ENCODE results near the gene YTHDF1. TPM values are rescaled to one million over a fixed set of nuclear protein-coding genes. Genes with fewer than 3 reads are reported as not detected.

The YTHDF1 gene
- total and polyA plus RNA-seq, 2 donors (not counting 1 experiment from before 2014, with no cell fraction given): 25.3 to 40.5 TPM

- no peaks in the 10 kb centered on the region for H3K27me3 ChIP-seq (replicated peaks in 1 of 4; ENCODE audit: control extremely low read depth in 1 of 4, control insufficient read depth in 3 of 4, insufficient read depth in 4 of 4, low read length in 3 of 4)
- H3K9ac ChIP-seq (ENCODE audit: low read length): no peak overlapping the region
- ChIA-PET CTCF (interaction anchor here (0.7 to 3.0 kb wide), 3 partner anchors 18 to 291 kb away, joined by 3 to 10 read pairs (median 4); no protein-coding TSS in a partner anchor), POLR2A (no interaction called here)
- no peak overlapping the region for H2AFZ ChIP-seq (ENCODE audit: insufficient read depth, low read depth, low read length, poor library complexity, severe bottlenecking)
- no peak for TF ChIP-seq EZH2 (IDR thresholded peaks at IDR 0.05; ENCODE audit: borderline replicate concordance, insufficient read depth, low read depth, low read length, poor library complexity, severe bottlenecking)
- TF ChIP-seq, protein P1, sequence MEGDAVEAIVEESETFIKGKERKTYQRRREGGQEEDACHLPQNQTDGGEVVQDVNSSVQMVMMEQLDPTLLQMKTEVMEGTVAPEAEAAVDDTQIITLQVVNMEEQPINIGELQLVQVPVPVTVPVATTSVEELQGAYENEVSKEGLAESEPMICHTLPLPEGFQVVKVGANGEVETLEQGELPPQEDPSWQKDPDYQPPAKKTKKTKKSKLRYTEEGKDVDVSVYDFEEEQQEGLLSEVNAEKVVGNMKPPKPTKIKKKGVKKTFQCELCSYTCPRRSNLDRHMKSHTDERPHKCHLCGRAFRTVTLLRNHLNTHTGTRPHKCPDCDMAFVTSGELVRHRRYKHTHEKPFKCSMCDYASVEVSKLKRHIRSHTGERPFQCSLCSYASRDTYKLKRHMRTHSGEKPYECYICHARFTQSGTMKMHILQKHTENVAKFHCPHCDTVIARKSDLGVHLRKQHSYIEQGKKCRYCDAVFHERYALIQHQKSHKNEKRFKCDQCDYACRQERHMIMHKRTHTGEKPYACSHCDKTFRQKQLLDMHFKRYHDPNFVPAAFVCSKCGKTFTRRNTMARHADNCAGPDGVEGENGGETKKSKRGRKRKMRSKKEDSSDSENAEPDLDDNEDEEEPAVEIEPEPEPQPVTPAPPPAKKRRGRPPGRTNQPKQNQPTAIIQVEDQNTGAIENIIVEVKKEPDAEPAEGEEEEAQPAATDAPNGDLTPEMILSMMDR (IDR thresholded peaks at IDR 0.05): no peak
- Mint-ChIP-seq H3K27me3 (no peaks in the 10 kb centered on the region), H3K27ac (no peak overlapping the region), H3K4me1 (peaks cover 13% of the 10 kb centered on the region), H3K9me3 (ENCODE audit: insufficient read depth) (no peaks in the 10 kb centered on the region), H3K4me3 (no peak overlapping the region)
- intact Hi-C loops (cut with micrococcal nuclease): no loop called here
- ATAC-seq (ENCODE audit: low read depth) (no peak), DNase-seq (no peak)
- peaks cover 61% of the 10 kb centered on the region for H3K79me2 ChIP-seq (ENCODE audit: control insufficient read depth, insufficient read depth, low read length)
- H3K36me3 ChIP-seq (replicated peaks in 1 of 2; ENCODE audit: control extremely low read depth in 1 of 2, control insufficient read depth in 1 of 2, extremely low read depth in 1 of 2, insufficient read depth in 2 of 2, low read length in 1 of 2): peaks cover 0 to 48% of the 10 kb centered on the region in 2 experiments
- H3K27ac ChIP-seq (ENCODE audit: low read length in 2 of 2): no peak overlapping the region
- 92% methylated on average over 7 of the region's 7 CpGs for WGBS (ENCODE audit: insufficient coverage)
- H4K20me1 ChIP-seq (ENCODE audit: control insufficient read depth, insufficient read depth, low read length, poor library complexity, severe bottlenecking): peaks cover 75% of the 10 kb centered on the region
- H3K4me2 ChIP-seq (replicated peaks; ENCODE audit: low read depth, low read length, poor library complexity, severe bottlenecking): no peak overlapping the region
- H3K4me3 ChIP-seq (ENCODE audit: control extremely low read depth in 1 of 5, extremely low read depth in 1 of 5, insufficient read depth in 1 of 5, low read depth in 2 of 5, low read length in 4 of 5): no peak overlapping the region
- H3K9me3 ChIP-seq (ENCODE audit: control extremely low read depth in 1 of 3, control insufficient read depth in 2 of 3, insufficient read depth in 1 of 3, low read length in 2 of 3): no peaks in the 10 kb centered on the region
- no peaks in the 10 kb centered on the region for H3K4me1 ChIP-seq (ENCODE audit: control insufficient read depth in 2 of 2, insufficient read depth in 2 of 2, low read length in 2 of 2)
These were observed 17.3 kb downstream of the YTHDF1 start for GRCh38 chr20:63198606-63199005.

GRCh38 chr20:63196768-63197470, 19.0 kb downstream of the YTHDF1 start:
- H3K36me3 ChIP-seq (replicated peaks in 1 of 2; ENCODE audit: control extremely low read depth in 1 of 2, control insufficient read depth in 1 of 2, extremely low read depth in 1 of 2, insufficient read depth in 2 of 2, low read length in 1 of 2): peaks cover 0 to 31% of the 10 kb centered on the region in 2 experiments
- WGBS (ENCODE audit: insufficient coverage): 94% methylated on average over 8 of the region's 9 CpGs
- H3K4me3 Mint-ChIP-seq: no peak overlapping the region
- H3K4me2 ChIP-seq (replicated peaks; ENCODE audit: low read depth, low read length, poor library complexity, severe bottlenecking): no peak overlapping the region
- no peaks in the 10 kb centered on the region for H3K9me3 Mint-ChIP-seq (ENCODE audit: insufficient read depth)
- ChIA-PET POLR2A (no interaction called here), CTCF (no interaction called here)
- no peaks in the 10 kb centered on the region for H3K27me3 Mint-ChIP-seq
- no peaks in the 10 kb centered on the region for H3K4me1 ChIP-seq (ENCODE audit: control insufficient read depth in 2 of 2, insufficient read depth in 2 of 2, low read length in 2 of 2)
- intact Hi-C loops (cut with micrococcal nuclease): no loop called here
- ATAC-seq (ENCODE audit: low read depth): no peak
- H4K20me1 ChIP-seq (ENCODE audit: control insufficient read depth, insufficient read depth, low read length, poor library complexity, severe bottlenecking): peaks cover 58% of the 10 kb centered on the region
- no peak for DNase-seq
- H3K79me2 ChIP-seq (ENCODE audit: control insufficient read depth, insufficient read depth, low read length): peaks cover 49% of the 10 kb centered on the region
- H3K4me3 ChIP-seq (ENCODE audit: control extremely low read depth in 1 of 5, extremely low read depth in 1 of 5, insufficient read depth in 1 of 5, low read depth in 2 of 5, low read length in 4 of 5): no peak overlapping the region
- no peak overlapping the region for H3K9ac ChIP-seq (ENCODE audit: low read length)
- H3K4me1 Mint-ChIP-seq: peaks cover 13% of the 10 kb centered on the region
- peak overlapping the region; percentile 41 for H3K27ac Mint-ChIP-seq
- H2AFZ ChIP-seq (ENCODE audit: insufficient read depth, low read depth, low read length, poor library complexity, severe bottlenecking): no peak overlapping the region
- TF ChIP-seq, protein P1 (IDR thresholded peaks at IDR 0.05): no peak
- no peak for TF ChIP-seq EZH2 (IDR thresholded peaks at IDR 0.05; ENCODE audit: borderline replicate concordance, insufficient read depth, low read depth, low read length, poor library complexity, severe bottlenecking)
- H3K9me3 ChIP-seq (ENCODE audit: control extremely low read depth in 1 of 3, control insufficient read depth in 2 of 3, insufficient read depth in 1 of 3, low read length in 2 of 3): no peaks in the 10 kb centered on the region
- H3K27me3 ChIP-seq (replicated peaks in 1 of 4; ENCODE audit: control extremely low read depth in 1 of 4, control insufficient read depth in 3 of 4, insufficient read depth in 4 of 4, low read length in 3 of 4): no peaks in the 10 kb centered on the region
- H3K27ac ChIP-seq (ENCODE audit: low read length in 2 of 2): no peak overlapping the region
